ENCODE results near the gene PSMB3.
"Not testable (repeated sequence)": the region's sequence is repeated elsewhere in the genome, so short reads cannot be mapped to it uniquely, and the experiment has no call there.

The PSMB3 gene

GRCh38 chr17:38777641-38778250, 25.2 kb downstream of the PSMB3 start:
- no peak for DNase-seq (ENCODE audit: low read depth)

GRCh38 chr17:38779965-38780752, 27.6 kb downstream of the PSMB3 start:
- no peak for DNase-seq (ENCODE audit: low read depth)
- no peak overlapping the region for H3K4me3 ChIP-seq (ENCODE audit: low read depth, low read length)
- no peak for TF ChIP-seq CTCF (IDR thresholded peaks at IDR 0.05; ENCODE audit: insufficient read depth, low read depth, low read length, missing control alignments)

More at GRCh38 chr17:38777641-38778250, 25.2 kb downstream of the PSMB3 start:
- no peak overlapping the region for H3K4me3 ChIP-seq (ENCODE audit: low read depth, low read length)
- TF ChIP-seq CTCF (IDR thresholded peaks at IDR 0.05; ENCODE audit: insufficient read depth, low read depth, low read length, missing control alignments), result no peak

GRCh38 chr17:38783227-38783626, 30.7 kb downstream of the PSMB3 start:
- no peak for DNase-seq (ENCODE audit: low read depth)
- no peak overlapping the region for H3K4me3 ChIP-seq (ENCODE audit: low read depth, low read length)
- no peak for TF ChIP-seq CTCF (IDR thresholded peaks at IDR 0.05; ENCODE audit: insufficient read depth, low read depth, low read length, missing control alignments)

GRCh38 chr17:38786372-38786771, 33.8 kb downstream of the PSMB3 start:
- no peak for DNase-seq (ENCODE audit: low read depth)
- no peak overlapping the region for H3K4me3 ChIP-seq (ENCODE audit: low read depth, low read length)
- TF ChIP-seq CTCF (IDR thresholded peaks at IDR 0.05; ENCODE audit: insufficient read depth, low read depth, low read length, missing control alignments), result no peak

- not testable (repeated sequence) for H3K4me3 ChIP-seq (ENCODE audit: low read depth, low read length); DNase-seq (ENCODE audit: low read depth)
Observed at GRCh38 chr17:38787999-38788398, 35.5 kb downstream of the PSMB3 start.

GRCh38 chr17:38789185-38789584, 36.6 kb downstream of the PSMB3 start:
- no peak for TF ChIP-seq CTCF (IDR thresholded peaks at IDR 0.05; ENCODE audit: insufficient read depth, low read depth, low read length, missing control alignments)
- no peak overlapping the region for H3K4me3 ChIP-seq (ENCODE audit: low read depth, low read length)
- DNase-seq (ENCODE audit: low read depth), result no peak

GRCh38 chr17:38790148-38790707, 37.7 kb downstream of the PSMB3 start:
- not testable (repeated sequence) for H3K4me3 ChIP-seq (ENCODE audit: low read depth, low read length); DNase-seq (ENCODE audit: low read depth)

- DNase-seq (ENCODE audit: low read depth), result no peak
- TF ChIP-seq CTCF (IDR thresholded peaks at IDR 0.05; ENCODE audit: insufficient read depth, low read depth, low read length, missing control alignments), result no peak
- no peak overlapping the region for H3K4me3 ChIP-seq (ENCODE audit: low read depth, low read length)
Observed at GRCh38 chr17:38791162-38791561, 38.6 kb downstream of the PSMB3 start.
